ENCODE data around the gene GRB7.
"Not testable (repeated sequence)": the region's sequence is repeated elsewhere in the genome, so short reads cannot be mapped to it uniquely, and the experiment has no call there.

Gene GRB7

DNA sequence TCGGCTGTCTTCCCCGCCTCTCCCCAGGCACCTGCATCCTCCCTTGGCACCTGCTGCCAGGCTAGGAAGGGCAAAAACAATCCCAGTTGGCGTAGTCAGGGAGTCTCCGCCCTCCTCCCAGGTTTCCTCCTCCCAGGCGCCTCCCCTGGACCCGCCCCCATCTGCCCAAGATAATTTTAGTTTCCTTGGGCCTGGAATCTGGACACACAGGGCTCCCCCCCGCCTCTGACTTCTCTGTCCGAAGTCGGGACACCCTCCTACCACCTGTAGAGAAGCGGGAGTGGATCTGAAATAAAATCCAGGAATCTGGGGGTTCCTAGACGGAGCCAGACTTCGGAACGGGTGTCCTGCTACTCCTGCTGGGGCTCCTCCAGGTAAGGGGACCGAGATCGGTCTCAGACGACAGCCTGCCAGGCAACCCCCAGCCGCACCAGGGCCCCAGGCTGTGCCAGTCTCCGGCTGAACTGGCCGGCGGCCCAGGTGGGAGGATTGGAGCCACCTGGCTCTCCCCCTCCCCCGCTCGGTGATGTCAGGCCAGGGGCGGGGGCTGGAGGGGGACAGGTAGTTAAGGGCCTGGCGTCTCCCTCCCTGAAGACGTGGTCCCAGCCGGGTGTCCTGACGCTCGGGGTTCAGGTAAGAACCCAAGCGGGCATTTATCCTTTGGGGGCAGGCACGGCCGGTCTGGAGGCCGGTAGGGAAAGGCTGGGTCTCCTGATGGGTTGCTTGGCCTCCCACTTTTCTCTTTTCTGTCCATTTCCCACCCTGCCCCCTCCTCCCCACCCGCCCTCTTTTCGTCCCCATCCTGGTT, at the start of gene GRB7:
TSS of gene GRB7 (plus strand) at position 179 of the 808 bp plus-strand sequence. CDS start 4,364 bp downstream, outside the sequence.
- DNase-seq: no peak

DNA sequence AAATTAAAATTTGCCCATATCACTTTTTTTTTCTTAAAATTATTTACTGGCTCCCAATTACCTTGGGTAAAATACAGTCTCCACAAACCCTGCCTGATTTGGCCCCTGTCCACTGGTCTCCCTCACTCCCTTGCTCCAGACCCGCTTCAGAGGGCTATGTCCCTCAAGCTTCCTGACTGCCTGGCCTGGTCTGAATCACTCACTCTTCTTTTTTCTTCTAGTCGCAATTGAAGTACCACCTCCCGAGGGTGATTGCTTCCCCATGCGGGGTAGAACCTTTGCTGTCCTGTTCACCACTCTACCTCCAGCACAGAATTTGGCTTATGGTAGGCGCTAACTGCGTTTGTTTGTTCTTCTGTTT, 49.3 kb upstream of the GRB7 start:
- DNase-seq: no peak

DNA sequence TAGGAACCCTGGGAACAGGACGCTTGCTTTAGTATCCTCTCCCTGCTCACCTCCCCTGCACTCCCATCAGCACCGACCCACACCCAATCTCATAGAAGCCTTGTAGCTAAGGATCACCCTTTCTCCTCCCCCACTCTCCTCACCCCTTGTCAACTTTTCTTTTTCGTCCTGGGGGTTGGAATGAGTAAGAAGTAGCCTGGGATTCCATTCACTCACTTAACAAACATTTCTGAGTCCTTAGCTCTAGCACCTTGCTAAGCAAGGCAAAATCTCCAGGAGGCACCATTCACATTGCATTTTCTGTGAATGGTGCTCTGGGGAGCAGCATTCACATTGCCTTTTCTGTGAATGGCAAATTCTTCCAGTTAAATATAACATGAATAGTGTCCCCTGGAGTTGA, 48.8 kb upstream of the GRB7 start:
- DNase-seq: no peak

DNA sequence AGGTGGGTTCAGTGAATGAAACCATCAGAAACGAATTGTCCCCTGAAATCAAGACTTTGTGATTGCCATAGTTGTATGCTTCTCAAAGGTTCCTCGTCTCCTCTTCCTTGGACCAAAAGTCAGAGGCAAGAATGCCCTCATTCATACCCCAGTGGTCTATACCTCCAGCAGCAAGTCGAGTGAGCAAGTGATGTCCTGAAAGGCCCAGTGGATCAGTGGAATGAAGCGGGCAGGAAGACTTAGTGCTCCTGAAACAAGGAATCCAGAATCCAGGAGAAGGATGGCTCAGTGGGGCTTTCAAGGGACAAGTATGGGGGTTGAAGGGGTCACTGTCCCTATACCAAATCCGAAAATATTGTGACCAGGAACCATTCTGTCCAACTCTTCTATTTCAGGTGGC, 43.1 kb upstream of the GRB7 start:
- no peak for DNase-seq

DNA sequence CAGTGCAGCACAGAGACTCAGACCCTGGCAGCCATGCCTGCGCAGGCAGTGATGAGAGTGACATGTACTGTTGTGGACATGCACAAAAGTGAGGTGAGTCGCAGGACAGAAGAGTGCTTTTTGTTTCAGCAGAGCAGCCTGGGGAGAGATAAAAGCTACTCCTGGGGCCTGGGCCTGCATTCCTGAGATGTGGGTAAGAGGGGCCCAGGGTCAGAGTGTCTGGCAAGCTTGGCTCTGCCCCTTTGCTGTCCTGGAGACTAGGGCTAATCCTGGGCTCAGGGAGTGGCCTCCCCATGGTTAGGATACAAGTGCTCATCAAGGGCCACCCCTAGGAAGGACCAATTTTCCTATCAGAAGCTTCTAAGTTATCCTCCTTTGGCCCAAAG, 42.7 kb upstream of the GRB7 start:
- DNase-seq: no peak

DNA sequence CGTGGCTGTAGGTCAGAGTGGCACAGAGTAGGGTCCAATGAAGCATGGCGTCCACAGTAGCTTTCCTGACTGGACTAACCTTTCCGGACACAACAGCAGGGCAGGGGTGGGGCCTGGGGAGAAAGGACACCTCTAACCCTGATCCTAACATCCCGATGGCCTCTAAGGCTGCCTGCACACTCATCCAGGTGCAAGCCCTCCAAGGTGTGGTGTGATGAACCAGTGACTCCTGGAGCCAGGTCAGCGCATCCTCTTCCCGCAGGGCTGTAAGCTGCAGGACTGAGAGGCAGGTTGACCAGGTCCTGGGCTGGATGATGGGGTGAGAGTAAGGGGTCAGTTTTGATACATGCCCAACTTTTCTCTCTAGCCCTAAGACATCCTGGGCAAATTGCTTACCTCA, 41.0 kb upstream of the GRB7 start:
- DNase-seq: no peak

DNA sequence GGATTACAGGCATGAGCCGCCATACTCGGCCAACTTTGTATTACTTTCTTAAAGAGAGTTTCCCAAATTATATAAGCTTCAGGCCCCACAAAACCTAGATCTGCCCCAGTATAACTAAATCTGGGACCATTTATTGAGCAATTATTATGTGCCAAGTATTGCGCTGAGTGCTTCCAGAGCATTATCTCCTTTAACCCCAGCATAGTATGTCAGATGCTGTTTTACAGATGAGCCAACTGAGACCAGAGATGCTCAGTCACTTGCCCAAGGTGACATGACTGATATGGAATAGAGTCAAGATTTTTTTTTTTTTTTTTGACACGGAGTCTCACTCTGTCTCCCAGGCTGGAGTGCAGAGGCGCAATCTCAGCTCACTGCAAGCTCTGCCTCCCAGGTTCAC, 39.8 kb upstream of the GRB7 start:
- no peak for DNase-seq

DNA sequence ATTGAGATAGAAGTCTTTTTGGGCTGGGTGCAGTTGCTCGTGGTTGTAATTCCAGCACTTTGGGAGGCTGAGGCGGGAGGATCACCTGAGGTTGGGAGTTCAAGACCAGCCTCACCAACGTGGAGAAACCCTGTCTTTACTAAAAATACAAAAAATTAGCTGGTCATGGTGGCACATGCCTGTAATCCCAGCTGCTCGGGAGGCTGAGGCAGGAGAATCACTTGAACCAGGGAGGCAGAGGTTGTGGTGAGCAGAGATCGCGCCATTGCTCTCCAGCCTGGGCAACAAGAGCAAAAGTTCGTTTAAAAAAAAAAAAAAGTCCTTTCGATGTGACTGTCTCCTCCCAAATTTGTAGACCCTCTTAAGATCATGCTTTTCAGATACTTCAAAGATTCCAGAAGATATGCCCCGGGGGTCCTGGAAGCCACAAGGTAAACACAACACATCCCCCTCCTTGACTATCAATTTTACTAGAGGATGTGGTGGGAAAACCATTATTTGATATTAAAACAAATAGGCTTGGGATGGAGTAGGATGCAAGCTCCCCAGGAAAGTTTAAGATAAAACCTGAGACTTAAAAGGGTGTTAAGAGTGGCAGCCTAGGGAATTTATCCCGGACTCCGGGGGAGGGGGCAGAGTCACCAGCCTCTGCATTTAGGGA, 38.5 kb upstream of the GRB7 start:
- DNase-seq: not testable (repeated sequence)

DNA sequence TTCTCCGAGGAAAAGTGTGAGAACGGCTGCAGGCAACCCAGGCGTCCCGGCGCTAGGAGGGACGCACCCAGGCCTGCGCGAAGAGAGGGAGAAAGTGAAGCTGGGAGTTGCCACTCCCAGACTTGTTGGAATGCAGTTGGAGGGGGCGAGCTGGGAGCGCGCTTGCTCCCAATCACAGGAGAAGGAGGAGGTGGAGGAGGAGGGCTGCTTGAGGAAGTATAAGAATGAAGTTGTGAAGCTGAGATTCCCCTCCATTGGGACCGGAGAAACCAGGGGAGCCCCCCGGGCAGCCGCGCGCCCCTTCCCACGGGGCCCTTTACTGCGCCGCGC, 38.0 kb upstream of the GRB7 start, which contains the start of gene ERBB2:
TSS of gene ERBB2 (plus strand) at position 247 of the 330 bp plus-strand sequence. CDS start 175 bp downstream, outside the sequence.
- no peak for DNase-seq

DNA sequence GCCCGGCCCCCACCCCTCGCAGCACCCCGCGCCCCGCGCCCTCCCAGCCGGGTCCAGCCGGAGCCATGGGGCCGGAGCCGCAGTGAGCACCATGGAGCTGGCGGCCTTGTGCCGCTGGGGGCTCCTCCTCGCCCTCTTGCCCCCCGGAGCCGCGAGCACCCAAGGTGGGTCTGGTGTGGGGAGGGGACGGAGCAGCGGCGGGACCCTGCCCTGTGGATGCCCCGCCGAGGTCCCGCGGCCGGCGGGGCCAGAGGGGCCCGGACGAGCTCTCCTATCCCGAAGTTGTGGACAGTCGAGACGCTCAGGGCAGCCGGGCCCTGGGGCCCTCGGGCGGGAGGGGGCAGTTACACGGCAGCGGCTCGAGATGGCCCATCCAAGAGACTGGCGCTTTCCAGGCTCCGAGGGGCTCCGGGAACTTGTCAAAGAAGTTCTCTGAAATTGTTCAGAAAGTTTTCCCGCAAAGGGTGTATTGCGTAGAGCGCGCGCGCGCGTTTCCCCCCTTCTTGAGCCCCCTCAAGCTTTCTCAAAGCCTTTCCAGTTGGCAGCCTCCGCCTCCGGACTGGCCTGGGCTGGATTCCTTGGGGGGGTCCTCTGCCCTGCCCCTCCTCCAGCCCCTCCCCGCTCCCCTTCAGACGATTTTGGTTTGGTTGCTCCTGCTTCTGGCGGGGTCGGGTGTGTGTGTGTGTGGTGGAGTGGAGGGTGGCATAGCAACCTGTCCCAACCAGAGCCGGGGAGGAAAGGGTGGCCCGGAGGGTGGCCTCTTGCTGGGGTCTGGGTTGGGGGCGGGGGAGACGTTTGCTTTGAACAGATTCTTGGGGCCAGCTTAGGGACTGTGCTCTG, 37.4 kb upstream of the GRB7 start:
- DNase-seq: no peak

DNA sequence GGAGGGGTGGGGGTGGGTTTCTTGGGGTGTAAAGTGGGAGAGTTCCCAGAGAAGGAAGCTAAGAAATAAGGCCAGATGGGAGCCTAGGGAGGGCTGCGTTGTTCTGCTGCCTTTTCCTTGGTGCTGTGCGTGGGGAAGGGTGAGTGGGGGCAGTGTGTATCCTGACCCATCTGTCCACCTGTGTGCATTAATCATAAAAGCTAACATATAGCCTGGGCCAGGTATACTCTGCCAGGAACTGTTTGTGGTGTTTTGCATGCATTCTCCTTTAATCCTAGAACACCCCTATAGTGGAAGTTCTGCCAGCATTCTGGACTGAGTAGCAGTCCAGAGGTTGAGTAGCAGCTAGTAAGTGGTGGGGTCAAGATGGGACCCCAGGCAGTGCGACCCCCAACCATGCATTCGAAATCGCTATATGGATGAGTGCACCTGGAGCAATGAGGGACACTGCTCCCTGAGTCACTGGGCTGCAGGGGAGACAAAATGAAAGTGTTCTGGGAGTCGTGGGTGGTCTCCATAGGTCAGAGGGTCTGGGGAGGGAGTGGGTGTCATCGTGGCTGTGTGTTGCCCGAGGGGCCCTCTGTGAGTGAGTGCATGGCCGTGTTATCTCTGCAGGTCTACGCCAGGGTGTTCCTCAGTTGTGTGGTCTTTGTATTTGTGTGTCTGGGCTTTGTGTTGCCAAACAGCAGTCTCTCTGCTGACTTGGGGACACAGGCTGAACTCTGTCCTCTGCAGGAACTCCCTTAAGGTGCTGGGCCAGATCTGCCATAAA, 36.5 kb upstream of the GRB7 start:
- DNase-seq: no peak

DNA sequence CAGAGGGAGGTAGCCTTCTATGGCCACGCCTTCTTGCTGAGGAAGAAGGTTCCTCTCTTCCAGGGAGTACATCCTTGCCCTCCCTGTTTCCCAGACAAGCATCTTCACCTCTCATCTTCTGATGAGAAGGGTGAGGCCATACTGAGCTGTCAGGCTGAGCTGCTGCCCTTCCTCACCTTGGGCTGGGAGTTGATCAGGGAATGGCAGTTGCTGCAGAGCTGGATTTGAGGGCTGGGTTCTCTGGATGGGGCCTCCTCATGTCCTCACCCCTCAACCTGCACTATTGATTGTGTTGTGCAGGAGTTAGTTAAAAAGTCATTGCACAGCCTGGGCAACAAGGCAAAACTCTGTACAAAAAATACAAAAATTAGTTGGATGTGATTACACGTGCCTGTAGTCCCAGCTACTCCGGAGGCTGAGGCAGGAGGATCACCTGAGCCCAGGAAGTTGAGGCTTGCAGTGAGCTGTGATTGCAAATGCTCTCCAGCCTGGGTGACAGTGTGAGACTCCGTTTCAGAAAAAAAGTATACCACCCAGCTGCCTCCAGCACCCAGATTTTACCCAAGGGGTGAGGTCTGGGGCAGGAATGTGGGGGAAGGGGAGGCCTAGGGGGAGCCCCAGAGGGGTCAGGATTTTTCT, 35.8 kb upstream of the GRB7 start:
- no peak for DNase-seq

DNA sequence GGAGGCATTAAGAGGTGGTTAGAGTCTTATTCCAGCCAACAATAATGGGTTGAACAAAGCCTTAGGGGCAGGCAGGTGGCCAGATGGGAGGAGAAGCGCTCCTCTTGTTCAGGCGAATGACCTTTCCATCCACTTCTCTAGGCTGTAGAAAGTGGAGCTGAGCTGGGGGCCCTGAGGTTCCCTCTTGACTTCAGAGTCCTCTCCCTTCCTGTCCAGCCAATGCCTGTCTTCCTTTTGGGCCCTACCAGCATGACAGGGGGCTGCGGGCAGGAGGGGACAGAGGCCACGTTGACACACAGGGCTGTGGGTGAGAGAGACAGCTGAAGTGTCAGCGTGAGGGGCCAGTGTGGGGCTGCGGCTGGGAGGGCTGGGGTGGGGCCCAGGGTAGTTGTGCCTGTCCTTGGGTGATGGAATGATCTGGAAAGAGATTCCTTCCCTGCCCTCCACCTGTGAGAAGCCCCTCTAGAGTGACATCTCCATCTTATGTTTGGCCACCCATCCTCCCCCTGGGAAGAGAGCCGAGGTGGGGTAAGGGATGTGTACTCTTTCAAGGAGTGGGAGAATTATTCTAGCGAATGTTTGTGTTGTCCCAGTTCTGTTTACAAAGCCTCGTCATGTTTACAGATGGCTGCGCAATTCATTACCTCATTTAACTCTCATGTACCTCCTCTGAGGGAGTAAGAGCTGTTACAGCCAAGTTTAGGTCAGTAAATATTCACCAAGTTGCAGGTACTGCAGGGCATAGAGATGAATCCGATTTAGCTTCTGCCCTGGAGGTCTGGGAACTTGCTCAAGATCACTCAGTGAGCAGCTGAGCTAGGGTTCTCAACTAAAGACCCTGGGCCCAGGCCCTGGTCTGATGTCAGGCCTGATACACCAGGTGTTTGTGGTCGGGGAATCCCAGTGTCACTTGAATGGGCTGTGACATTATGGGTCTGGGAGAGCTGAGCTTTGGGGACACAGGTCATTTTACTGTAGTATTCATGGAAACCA, 34.5 kb upstream of the GRB7 start:
- DNase-seq: no peak

DNA sequence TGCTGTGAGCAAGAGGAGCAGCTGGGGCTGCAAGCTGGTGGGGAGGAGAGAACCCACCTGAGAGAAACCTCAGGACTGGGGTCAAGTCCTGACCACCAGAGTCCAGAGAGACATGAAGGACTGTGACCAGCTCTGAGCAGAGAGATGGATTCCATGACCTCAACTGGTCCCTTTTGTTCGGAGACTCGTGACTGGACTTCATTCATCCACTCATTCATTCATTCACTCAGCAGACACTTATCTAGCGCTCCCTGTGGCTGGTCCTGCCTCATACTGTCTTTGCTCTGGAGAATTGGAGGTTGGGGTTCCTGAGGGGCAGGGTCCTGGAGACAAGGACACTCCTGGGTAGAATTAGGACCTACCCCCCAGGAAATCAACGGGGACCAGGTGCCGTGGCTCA, 33.8 kb upstream of the GRB7 start:
- DNase-seq: no peak

DNA sequence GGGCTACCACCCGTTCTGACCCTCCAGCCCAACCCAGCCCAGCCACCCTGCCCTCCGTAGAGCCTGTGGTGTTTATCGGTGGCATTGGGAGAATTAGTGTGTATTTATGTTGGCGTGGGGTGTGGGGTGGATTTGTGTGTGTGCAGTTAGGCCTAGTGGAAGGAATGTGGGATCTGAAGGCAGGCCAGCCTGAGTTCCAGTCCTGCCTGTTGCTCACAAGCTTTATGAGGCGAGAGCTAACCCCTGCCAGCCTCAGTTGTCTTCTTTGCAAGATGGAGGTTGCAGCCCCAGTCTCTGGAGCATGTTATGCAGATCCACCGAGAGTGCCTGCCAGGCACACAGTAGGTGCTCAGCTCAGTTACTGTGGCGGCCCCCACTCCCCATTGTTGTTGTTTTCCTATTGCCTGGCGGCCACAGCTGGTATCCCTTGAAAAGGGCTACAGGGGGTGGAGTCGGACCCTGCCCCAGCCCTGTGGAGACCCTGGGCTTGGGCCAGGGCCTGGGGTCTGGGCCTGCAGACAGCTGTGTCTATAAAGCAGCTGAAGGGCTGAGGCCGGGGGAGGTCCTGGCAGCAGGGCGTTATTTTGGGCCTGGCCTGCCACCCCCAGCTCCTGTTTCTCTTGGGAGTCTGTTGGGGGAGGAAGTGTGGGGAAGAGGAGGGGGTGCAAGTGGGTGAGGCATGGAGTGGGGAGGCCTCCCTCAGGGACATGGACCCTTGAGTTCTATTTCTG, 32.8 kb upstream of the GRB7 start:
- DNase-seq: no peak

DNA sequence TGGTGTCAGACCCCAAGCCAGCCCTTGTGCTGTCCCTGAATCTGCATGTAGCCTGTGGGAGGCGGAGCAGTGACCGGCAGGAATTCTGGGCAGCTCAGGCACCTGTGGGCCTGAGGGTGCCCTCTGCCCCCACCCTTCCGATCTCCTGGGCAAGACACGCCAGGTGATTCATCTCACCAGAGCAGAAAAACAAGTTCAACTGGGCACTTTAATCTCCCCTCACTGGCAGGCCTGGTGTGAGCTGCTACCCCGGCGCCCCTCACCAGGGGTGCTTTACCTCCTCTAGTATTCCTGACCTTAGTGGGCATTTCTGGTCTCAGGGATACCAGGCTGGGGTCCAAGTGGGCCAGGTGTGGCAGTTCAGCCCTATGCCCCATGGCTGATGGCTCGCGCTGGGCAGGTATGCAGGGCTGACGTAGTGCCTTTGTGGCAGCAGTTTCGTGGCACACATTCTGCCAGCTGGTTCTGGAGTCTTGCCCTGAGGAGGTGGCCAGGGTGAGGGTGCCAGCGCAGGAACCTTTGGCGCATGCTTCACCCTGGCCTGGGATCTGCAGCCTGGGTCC, 31.9 kb upstream of the GRB7 start:
- DNase-seq: no peak

DNA sequence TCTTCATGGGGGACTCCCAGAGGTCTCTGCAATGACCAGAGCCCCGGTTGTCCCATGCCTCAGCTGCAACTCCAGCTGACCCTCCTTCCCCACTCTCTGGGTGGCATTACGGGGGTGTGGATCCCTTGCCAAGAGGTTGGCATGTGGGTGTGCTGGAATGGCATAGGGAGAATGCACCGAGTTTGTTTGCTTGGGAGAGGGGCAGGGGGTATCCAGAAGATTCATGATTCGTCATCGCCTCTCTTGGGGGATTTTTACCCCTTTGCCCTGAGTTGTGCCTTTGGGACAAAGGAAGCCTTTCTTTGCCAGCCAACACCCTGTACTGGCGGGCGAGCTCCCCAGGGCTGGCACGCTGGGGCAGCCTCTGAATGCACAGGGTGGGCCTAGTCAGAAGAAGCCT, 31.4 kb upstream of the GRB7 start:
- no peak for DNase-seq

DNA sequence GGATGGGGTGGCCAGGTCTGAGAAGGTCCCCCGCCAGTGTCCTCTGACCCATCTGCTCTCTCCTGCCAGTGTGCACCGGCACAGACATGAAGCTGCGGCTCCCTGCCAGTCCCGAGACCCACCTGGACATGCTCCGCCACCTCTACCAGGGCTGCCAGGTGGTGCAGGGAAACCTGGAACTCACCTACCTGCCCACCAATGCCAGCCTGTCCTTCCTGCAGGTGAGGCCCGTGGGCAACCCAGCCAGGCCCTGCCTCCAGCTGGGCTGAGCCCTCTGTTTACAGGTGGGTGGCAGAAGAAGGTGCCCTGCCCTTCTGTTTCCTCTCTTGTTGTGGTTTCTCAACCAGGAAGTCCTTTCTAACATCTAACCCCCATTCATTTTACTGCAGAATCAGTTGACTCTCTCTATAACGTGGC, 30.8 kb upstream of the GRB7 start:
- no peak for DNase-seq

DNA sequence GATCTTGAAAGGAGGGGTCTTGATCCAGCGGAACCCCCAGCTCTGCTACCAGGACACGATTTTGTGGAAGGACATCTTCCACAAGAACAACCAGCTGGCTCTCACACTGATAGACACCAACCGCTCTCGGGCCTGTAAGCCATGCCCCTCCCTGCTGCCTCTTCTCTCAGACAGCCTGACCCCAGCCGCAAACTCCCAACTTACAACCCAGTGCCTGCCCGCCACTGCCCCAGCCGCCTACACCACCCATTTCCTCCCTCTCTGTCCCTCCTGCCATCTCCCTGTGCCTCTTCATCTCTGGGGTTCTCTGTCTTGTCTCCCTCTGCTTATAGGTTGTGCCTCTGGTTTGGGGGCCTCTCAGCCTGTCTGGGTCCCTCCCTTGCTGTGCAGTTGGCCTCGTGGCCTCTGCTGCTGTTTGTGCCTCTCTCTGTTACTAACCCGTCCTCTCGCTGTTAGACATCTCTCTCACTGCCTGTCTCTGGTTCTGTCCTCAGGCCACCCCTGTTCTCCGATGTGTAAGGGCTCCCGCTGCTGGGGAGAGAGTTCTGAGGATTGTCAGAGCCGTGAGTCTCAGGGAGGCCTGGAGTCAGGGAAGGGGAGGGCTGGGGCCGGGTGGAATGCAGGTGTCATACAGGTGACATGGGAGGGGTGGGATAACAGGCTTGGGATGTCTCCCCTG, 28.3 kb upstream of the GRB7 start:
- no peak for DNase-seq
